ENCODE data around the gene CDH4. TPM values are rescaled to one million over a fixed set of nuclear protein-coding genes. Genes with fewer than 3 reads are reported as not detected.

CDH4 gene
- total RNA-seq, 1 experiment from 2014 or later: 5.3 TPM

GRCh38 chr20:61614706-61615100 is 362.6 kb downstream of the CDH4 start:
- CTCF ChIA-PET: no interaction called here
- no peak for TF ChIP-seq ATF3 (CRISPR knock-in tag; conservative IDR thresholded peaks at IDR 0.05)
- no peak for TF ChIP-seq SMAD4 (CRISPR knock-in tag; IDR thresholded peaks at IDR 0.05)
- no peak for TF ChIP-seq AR (CRISPR knock-in tag; IDR thresholded peaks at IDR 0.05)
- TF ChIP-seq FOXJ3 (CRISPR knock-in tag; IDR thresholded peaks at IDR 0.05; ENCODE audit: borderline replicate concordance): no peak
- TF ChIP-seq ZNF219 (CRISPR knock-in tag; IDR thresholded peaks at IDR 0.05; ENCODE audit: borderline replicate concordance): no peak
- no peak for TF ChIP-seq NR3C1 (CRISPR knock-in tag; conservative IDR thresholded peaks at IDR 0.05; ENCODE audit: low read depth)
- TF ChIP-seq E2F1 (CRISPR knock-in tag; IDR thresholded peaks at IDR 0.05): no peak
- TF ChIP-seq ZNF416 (CRISPR knock-in tag; IDR thresholded peaks at IDR 0.05): no peak
- no peak for TF ChIP-seq ATF1 (CRISPR knock-in tag; IDR thresholded peaks at IDR 0.05)
- no peak for TF ChIP-seq ZBTB43 (CRISPR knock-in tag; IDR thresholded peaks at IDR 0.05)
- no peak for TF ChIP-seq ZNF532 (CRISPR knock-in tag; IDR thresholded peaks at IDR 0.05; ENCODE audit: borderline replicate concordance)
- TF ChIP-seq GTF2I (CRISPR knock-in tag; conservative IDR thresholded peaks at IDR 0.05): no peak
- TF ChIP-seq FOXP1 (CRISPR knock-in tag; IDR thresholded peaks at IDR 0.05; ENCODE audit: borderline replicate concordance): no peak
- no peak for TF ChIP-seq MAX (CRISPR knock-in tag; IDR thresholded peaks at IDR 0.05)
- no peak for TF ChIP-seq E2F4 (CRISPR knock-in tag; IDR thresholded peaks at IDR 0.05; ENCODE audit: borderline replicate concordance, low read depth)
- POLR2A ChIA-PET: no interaction called here
- peaks cover 11% of the 10 kb centered on the region for H3K36me3 Mint-ChIP-seq
- peaks cover 54% of the 10 kb centered on the region for H3K27me3 Mint-ChIP-seq (ENCODE audit: low read depth)
- no peaks in the 10 kb centered on the region for H3K4me1 Mint-ChIP-seq
- peaks cover 37% of the 10 kb centered on the region for H3K9me3 Mint-ChIP-seq
- DNase-seq (ENCODE audit: low spot score) (no peak), ATAC-seq (no peak)
- no peak overlapping the region for H3K4me3 Mint-ChIP-seq
- H3K27ac Mint-ChIP-seq: no peak overlapping the region
